HUES64 (cell line): ENCODE measurements around the gene KCTD13.
"Not testable (repeated sequence)": the region's sequence is repeated elsewhere in the genome, so short reads cannot be mapped to it uniquely, and the experiment has no call there.

Source experiments
- H3K27ac ChIP-seq: 2 replicates; pipeline ENCODE4 v1.7.0; 2013; ENCODE audit warnings: low read depth, low read length, inconsistent platforms
- H3K27me3 ChIP-seq: 2 replicates; pipeline ENCODE4 v1.6.1; 2013; ENCODE audit warnings: mild to moderate bottlenecking, low read length; ENCODE audit not compliant: insufficient read depth
- H3K36me3 ChIP-seq: 2 replicates; pipeline ENCODE4 v1.6.1; 2013; ENCODE audit warnings: mild to moderate bottlenecking, low read length; ENCODE audit not compliant: insufficient read depth
- H3K4me1 ChIP-seq: 2 replicates; pipeline ENCODE4 v1.6.1; 2013; ENCODE audit warnings: mild to moderate bottlenecking, low read length, moderate library complexity; ENCODE audit not compliant: insufficient read depth
- H3K4me3 ChIP-seq: 2 replicates; pipeline ENCODE4 v1.5.1; 2013; ENCODE audit warnings: mild to moderate bottlenecking, low read length, moderate library complexity
- H3K9ac ChIP-seq: 2 replicates; pipeline ENCODE4 v1.6.1; 2013; ENCODE audit warnings: mild to moderate bottlenecking, low read depth, low read length
- H3K9me3 ChIP-seq: 2 replicates; pipeline ENCODE4 v1.6.1; 2013; ENCODE audit warnings: low read depth, low read length; ENCODE audit not compliant: insufficient read depth
- WGBS: fragments of 150-250, 120-280 bp; methylation state at CpG from one replicate; pipeline ENCODE4 v1.1.7; 2013; ENCODE audit warnings: missing lambda C conversion rate; 5-methylcytosine and 5-hydroxymethylcytosine counted together

Gene KCTD13

DNA sequence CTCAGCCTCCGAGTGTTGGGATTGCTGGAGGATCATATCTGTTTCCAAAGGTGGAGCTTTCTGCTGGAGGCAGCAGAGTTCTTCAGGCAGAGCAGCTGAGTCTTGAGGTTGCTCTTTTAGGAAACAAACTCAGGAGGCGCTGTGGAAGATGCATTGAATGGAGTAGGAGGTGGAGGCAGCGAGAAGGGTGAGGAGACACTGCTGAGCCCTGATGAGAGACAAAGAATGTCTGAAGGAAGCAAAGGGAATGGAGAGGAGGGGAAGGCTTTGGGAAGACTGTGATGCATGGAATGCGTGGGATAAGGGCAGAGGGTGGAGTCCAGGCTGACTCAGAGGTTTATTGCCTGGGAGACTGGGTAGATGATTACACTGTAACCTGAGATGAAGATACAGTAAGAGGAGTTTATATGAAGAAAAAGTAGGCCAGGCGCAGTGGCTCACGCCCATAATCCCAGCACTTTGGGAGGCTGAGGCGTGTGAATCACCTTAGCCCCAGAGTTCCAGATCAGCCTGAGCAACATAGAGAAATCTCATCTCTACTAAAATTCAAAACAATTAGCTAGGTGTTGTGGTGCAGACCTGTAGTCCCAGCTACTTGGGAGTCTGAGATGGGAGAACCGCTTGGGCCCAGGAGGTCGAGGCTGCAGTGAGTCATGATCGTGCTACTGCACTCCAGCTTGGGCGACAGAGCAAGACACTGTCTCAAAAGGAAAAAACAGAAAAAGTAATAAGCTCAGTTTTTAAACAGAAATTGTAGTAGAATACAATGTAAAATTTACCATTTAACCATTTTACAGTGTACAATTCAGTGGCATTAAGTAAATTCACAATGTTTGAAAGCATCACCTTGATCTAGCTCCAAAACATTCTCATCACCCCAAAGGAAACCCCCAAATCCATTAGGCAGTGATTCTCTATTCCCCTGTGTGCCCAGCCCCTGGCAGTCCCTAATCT is 18.1 kb upstream of the KCTD13 start:
- Histone ChIP-seq H3K27ac (peak overlapping the region; percentile 71), H3K36me3 (no peaks in the 10 kb centered on the region), H3K9ac (no peak overlapping the region), H3K4me3 (no peak overlapping the region), H3K4me1 (peaks cover 7% of the 10 kb centered on the region; the same call in 1 of the 2 replicates), H3K27me3 (no peaks in the 10 kb centered on the region), H3K9me3 (no peaks in the 10 kb centered on the region)
- 57% methylated on average over 11 of the region's 11 CpGs for WGBS

GRCh38 chr16:29940656-29941055 is 14.6 kb upstream of the KCTD13 start:
- Histone ChIP-seq H3K9me3 (no peaks in the 10 kb centered on the region), H3K4me3 (no peak overlapping the region), H3K27ac (no peak overlapping the region), H3K4me1 (peaks cover 7% of the 10 kb centered on the region; the same call in 1 of the 2 replicates), H3K27me3 (no peaks in the 10 kb centered on the region), H3K9ac (no peak overlapping the region), H3K36me3 (no peaks in the 10 kb centered on the region)
- 92% methylated on average over 4 of the region's 4 CpGs for WGBS

DNA sequence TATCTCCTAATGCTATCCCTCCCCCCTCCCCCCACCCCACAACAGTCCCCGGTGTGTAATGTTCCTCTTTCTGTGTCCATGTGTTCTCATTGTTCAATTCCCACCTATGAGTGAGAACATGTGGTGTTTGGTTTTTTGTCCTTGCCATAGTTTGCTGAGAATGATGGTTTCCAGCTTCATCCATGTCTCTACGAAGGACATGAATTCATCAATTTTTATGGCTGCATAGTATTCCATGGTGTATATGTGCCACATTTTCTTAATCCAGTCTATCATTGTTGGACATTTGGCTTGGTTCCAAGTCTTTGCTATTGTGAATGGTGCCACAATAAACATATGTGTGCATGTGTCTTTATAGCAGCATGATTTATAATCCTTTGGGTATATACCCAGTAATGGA is 5.7 kb upstream of the KCTD13 start:
- no CpG with 5 or more reads among the region's 2 CpGs for WGBS
- H3K4me1 ChIP-seq, H3K9ac ChIP-seq, H3K4me3 ChIP-seq, H3K27ac ChIP-seq, H3K36me3 ChIP-seq, H3K9me3 ChIP-seq, H3K27me3 ChIP-seq: not testable (repeated sequence)

DNA sequence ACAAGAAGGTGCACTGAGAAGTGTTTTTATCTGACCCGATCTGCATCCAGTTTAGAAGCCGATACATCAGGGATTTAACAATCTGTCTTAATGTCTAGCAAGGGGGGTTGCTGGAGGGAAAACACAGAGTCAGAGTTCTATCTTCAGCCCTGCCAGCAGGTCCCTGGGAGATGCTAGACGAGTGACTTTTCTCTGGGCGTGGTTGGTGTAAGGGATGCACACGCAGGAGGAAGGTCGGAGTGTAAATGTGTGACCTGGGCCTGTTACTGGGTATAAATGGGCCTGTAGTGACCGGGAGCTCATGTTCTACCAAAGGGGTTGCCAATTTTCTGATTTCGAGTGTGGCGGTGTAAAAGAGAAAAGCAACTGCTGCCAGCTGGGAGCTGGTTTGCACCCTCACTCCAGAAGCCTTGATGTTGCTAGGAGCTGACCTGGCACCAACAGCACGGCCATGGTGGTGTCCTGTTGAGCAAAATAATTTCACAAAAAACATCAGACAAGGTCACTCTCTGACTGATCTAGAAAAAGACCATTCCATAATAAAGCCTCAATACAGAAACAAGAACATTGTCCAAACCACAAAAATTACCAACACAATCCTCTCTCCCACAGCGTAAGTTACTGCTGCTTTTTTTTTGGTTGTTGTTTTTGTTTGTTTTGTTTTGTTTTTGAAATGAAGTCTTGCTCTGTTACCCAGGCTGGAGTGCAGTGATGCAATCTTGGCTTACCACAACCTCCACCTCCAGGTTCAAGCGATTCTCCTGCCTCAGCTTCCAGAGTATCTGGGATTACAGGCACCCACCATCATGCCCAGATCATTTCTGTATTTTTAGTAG is 1.3 kb upstream of the KCTD13 start:
- Histone ChIP-seq H3K4me1 (peaks cover 7% of the 10 kb centered on the region; the same call in 1 of the 2 replicates), H3K36me3 (peaks cover 8% of the 10 kb centered on the region), H3K4me3 (peak overlapping the region; percentile 77), H3K27ac (no peak overlapping the region), H3K9me3 (no peaks in the 10 kb centered on the region), H3K27me3 (no peaks in the 10 kb centered on the region), H3K9ac (peak overlapping the region; percentile 94; the same call in 1 of the 2 replicates)
- 84% methylated on average over 11 of the region's 12 CpGs for WGBS

GRCh38 chr16:29926711-29927052 is 656 bp upstream of the KCTD13 start:
- Histone ChIP-seq H3K9me3 (no peaks in the 10 kb centered on the region), H3K4me3 (peak overlapping the region; percentile 77), H3K27ac (peak overlapping the region; percentile 78), H3K9ac (peak overlapping the region; percentile 94), H3K4me1 (peaks cover 7% of the 10 kb centered on the region; the same call in 1 of the 2 replicates), H3K27me3 (no peaks in the 10 kb centered on the region), H3K36me3 (peaks cover 15% of the 10 kb centered on the region)
- 12% methylated on average over 12 of the region's 12 CpGs for WGBS

DNA sequence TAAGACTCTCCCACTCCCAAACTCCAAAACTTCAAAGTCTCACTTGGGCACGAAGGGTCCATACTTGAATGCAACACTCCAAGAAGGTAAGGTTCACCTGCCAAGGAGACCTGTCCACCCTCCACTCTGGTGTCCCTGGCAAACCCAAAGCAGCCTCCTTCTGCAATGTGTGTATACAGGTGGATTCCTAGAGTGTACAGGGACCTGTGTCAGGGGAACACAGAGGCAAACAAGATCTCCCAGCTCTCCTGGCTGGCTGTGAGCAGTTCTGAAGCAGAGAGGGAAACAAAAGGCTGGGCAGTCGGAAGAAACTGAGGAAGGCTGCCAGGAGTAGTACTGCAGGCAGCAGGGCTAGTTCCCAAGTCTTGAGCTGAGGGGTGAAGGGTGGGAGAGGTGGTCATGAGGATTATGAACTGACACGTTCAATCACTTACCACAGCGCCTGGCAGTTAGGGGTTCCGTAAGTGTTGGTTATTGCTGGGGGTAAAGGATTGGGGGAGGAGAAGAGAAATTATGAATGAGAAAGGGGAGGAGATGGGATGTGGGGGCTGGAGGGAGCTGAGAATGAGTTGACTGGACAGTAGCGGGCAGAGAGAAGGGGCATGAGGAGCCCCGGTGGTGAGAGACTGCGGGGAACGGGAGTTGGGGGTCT is 795 bp downstream of the KCTD13 start:
- no peak overlapping the region for H3K27ac ChIP-seq
- H3K9ac ChIP-seq, result peak overlapping the region; percentile 94; the same call in 1 of the 2 replicates
- peaks cover 7% of the 10 kb centered on the region; the same call in 1 of the 2 replicates for H3K4me1 ChIP-seq
- peaks cover 29% of the 10 kb centered on the region for H3K36me3 ChIP-seq
- no peaks in the 10 kb centered on the region for H3K9me3 ChIP-seq
- no peaks in the 10 kb centered on the region for H3K27me3 ChIP-seq
- WGBS, result 12% methylated on average over 9 of the region's 9 CpGs
- peak overlapping the region; percentile 77 for H3K4me3 ChIP-seq

DNA sequence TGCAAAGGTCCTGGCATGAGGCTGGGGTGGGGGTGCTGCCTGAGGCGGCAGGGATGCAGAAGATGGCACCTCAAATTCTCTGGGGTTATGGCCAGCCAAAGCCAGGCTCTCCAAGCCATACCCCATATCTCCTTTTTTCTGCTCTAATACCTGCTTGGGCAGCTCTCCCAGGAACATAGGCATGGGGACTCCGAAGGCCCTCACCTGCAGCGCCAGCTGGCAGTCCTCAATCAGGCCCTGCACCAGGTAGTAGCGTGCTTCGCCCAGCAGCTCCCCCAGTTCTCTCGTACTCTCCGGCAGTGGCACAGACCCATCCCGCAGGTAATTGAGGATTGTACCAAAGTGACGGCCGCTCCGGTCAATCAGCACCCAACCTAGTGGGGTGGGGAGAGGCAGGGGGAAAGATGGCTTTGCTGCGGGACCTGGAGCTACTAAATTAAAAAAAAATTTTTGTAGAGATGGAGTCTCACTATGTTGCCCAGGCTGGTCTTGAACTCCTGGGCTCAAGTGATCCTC is 3.0 kb downstream of the KCTD13 start:
- Histone ChIP-seq H3K27ac (no peak overlapping the region), H3K36me3 (peaks cover 45% of the 10 kb centered on the region), H3K9ac (no peak overlapping the region), H3K9me3 (no peaks in the 10 kb centered on the region), H3K4me3 (no peak overlapping the region), H3K27me3 (no peaks in the 10 kb centered on the region), H3K4me1 (peaks cover 7% of the 10 kb centered on the region; the same call in 1 of the 2 replicates)
- WGBS, result 95% methylated on average over 12 of the region's 12 CpGs

DNA sequence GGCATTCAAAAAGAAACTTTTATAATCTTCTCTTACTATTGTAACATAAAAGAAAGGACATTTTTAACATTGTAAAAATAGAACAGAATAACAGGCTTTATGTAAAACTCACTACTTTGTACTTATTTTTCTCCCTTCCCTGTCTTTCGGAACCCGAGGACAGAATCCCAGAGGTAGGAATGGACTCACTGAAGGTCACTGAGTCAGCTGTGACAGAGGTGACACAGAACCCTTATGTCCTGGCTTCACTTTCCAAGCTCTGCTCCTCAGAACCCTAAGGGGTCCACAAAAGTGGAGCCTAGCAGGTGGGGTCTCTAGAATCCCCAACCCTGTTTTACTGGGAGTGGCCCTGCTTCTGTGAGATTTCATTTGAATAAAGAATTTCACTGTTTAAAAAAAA is 3.7 kb downstream of the KCTD13 start:
- H3K9ac ChIP-seq, result no peak overlapping the region
- H3K36me3 ChIP-seq, result peaks cover 49% of the 10 kb centered on the region
- 94% methylated on average over 2 of the region's 2 CpGs for WGBS

DNA sequence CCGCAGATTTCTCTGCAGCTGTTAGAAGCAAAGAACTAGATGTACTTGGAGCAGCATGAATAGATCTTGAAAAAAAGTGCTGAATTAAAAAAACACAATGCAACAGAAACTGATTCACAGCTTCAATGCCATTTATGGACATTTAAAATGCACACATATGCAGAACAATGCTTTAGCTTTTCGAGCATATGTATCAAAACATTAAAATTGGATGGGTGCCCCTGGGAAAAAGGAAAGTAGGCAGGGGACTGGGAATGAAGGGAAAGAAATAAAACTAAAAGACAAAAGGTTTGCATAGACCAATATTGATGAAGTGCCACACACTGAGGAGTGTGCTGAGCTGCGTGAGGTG is 5.0 kb downstream of the KCTD13 start:
- Histone ChIP-seq H3K27me3 (no peaks in the 10 kb centered on the region), H3K4me3 (no peak overlapping the region), H3K36me3 (peaks cover 51% of the 10 kb centered on the region), H3K4me1 (peaks cover 4% of the 10 kb centered on the region; the same call in 1 of the 2 replicates), H3K27ac (no peak overlapping the region), H3K9me3 (no peaks in the 10 kb centered on the region), H3K9ac (no peak overlapping the region)
- WGBS, result 94% methylated on average over 3 of the region's 3 CpGs

More for the DNA sequence above, 3.7 kb downstream of the KCTD13 start:
- H3K9me3 ChIP-seq, result no peaks in the 10 kb centered on the region
- peaks cover 7% of the 10 kb centered on the region; the same call in 1 of the 2 replicates for H3K4me1 ChIP-seq
- H3K27ac ChIP-seq, result no peak overlapping the region
- no peaks in the 10 kb centered on the region for H3K27me3 ChIP-seq
- no peak overlapping the region for H3K4me3 ChIP-seq

- H3K9me3 ChIP-seq, result no peaks in the 10 kb centered on the region
- peaks cover 4% of the 10 kb centered on the region; the same call in 1 of the 2 replicates for H3K4me1 ChIP-seq
- H3K4me3 ChIP-seq, result no peak overlapping the region
- WGBS, result 92% methylated on average over 5 of the region's 6 CpGs
- H3K36me3 ChIP-seq, result peaks cover 54% of the 10 kb centered on the region
- no peak overlapping the region for H3K27ac ChIP-seq
- H3K9ac ChIP-seq, result no peak overlapping the region
- H3K27me3 ChIP-seq, result no peaks in the 10 kb centered on the region
Measured at GRCh38 chr16:29920288-29921033, 5.6 kb downstream of the KCTD13 start.
